GM12878 (cell line): ENCODE data around the gene FGF1. TPM values are rescaled to one million over a fixed set of nuclear protein-coding genes. Genes with fewer than 3 reads are reported as not detected.

Experiments used
- ATAC-seq: fragments of 200-7000 bp; cut with Tn5 transposase; 3 replicates; pipeline ENCODE4 v1.9.1; 2020; ENCODE audit warnings: mild to moderate bottlenecking, moderate library complexity
- BruUV-seq: library from RNA; stranded (reverse); fragments of 400-500 nt; replicated peaks from 2 replicates; lab custom pipeline; 2021; lab: Mats Ljungman, UMichigan
- CTCF ChIA-PET: fragments of 300-600 bp; sonication (Branson Sonifier 250); formaldehyde crosslinking; extraction: SDS; loops from one replicate; lab custom pipeline; 2021; ENCODE audit warnings: inconsistent platforms; lab: Yijun Ruan, JAX
- POLR2A ChIA-PET: fragments of 350-600 bp; formaldehyde crosslinking; extraction: SDS; loops from one replicate; lab custom pipeline; 2021; ENCODE audit warnings: inconsistent platforms; lab: Charles Lee
- RAD21 ChIA-PET: fragments of 300-600 bp; sonication (Branson Sonifier 250); formaldehyde crosslinking; loops from one replicate; lab custom pipeline; 2023; ENCODE audit warnings: antibody characterized with exemption; ENCODE audit not compliant: unreplicated experiment; lab: Charles Lee
- SMC1A ChIA-PET: fragments of 300-600 bp; sonication (Branson Sonifier 250); formaldehyde crosslinking; loops from one replicate; lab custom pipeline; 2023; ENCODE audit not compliant: unreplicated experiment, uncharacterized antibody; lab: Charles Lee
- DNase-seq: peaks from one replicate; pipeline ENCODE4 v3.0.0-alpha.2; 2011; ENCODE audit warnings: low read depth, low spot score
- FAIRE-seq: peaks from 3 replicates; lab custom pipeline; 2011; peaks lifted over from hg19 to GRCh38; lab: Jason Lieb, UNC
- H2AFZ ChIP-seq: 2 replicates; pipeline ENCODE4 v1.6.0; 2011; ENCODE audit warnings: low read depth, low read length, control low read depth; ENCODE audit not compliant: control insufficient read depth
- H3K27ac ChIP-seq: 2 replicates; pipeline ENCODE4 v1.5.1; 2011; ENCODE audit warnings: control low read depth; ENCODE audit not compliant: control insufficient read depth, insufficient read depth
- H3K27me3 ChIP-seq, 2 experiments: replicated peaks in 1 of 2; 2 replicates each; pipeline versions ENCODE4 v1.6.0 to v1.6.1; 2011; ENCODE audit warnings: low read length in 1 of 2; ENCODE audit not compliant: control insufficient read depth in 2 of 2, insufficient read depth in 2 of 2
- H3K36me3 ChIP-seq, 2 experiments: 2 replicates each; pipeline ENCODE4 v1.5.1; 2011; ENCODE audit warnings: low read length in 1 of 2; ENCODE audit not compliant: control insufficient read depth in 2 of 2, insufficient read depth in 2 of 2
- H3K4me1 ChIP-seq: 2 replicates; pipeline ENCODE4 v1.6.1; 2011; ENCODE audit warnings: mild to moderate bottlenecking, low read length, moderate library complexity, mixed read lengths; ENCODE audit not compliant: control insufficient read depth, insufficient read depth
- H3K4me2 ChIP-seq: 2 replicates; pipeline ENCODE4 v1.6.0; 2011; ENCODE audit warnings: control low read depth; ENCODE audit not compliant: control insufficient read depth, insufficient read depth
- H3K4me3 ChIP-seq: fragments of 200-600 bp; sonication (generic); 2 replicates; pipeline ENCODE4 v1.5.1; 2016
- H3K79me2 ChIP-seq: 2 replicates; pipeline ENCODE4 v1.6.0; 2011; ENCODE audit warnings: low read length; ENCODE audit not compliant: control insufficient read depth, insufficient read depth
- H3K9ac ChIP-seq: 2 replicates; pipeline ENCODE4 v1.8.0; 2011; ENCODE audit warnings: low read length, control low read depth, mixed read lengths; ENCODE audit not compliant: control insufficient read depth, insufficient read depth
- H3K9me3 ChIP-seq: replicated peaks from 3 replicates; pipeline ENCODE4 v1.5.1; 2011; ENCODE audit warnings: mild to moderate bottlenecking, low read length; ENCODE audit not compliant: control insufficient read depth, insufficient read depth
- H4K20me1 ChIP-seq: 2 replicates; pipeline ENCODE4 v1.6.0; 2011; ENCODE audit not compliant: control insufficient read depth, insufficient read depth
- ATF3 ChIP-seq: IDR thresholded peaks from 2 replicates; pipeline ENCODE4 v1.6.1; 2011; ENCODE audit warnings: low read depth, mild to moderate bottlenecking, low read length, moderate library complexity, borderline replicate concordance; ENCODE audit errors: extremely low read depth
- CHD2 ChIP-seq: IDR thresholded peaks from 2 replicates; pipeline ENCODE4 v1.6.1; 2011; ENCODE audit warnings: low read depth, low read length, improper control_type of control experiment, borderline replicate concordance
- HDGF ChIP-seq: fragments of 450-650 bp; IDR thresholded peaks from 2 replicates; pipeline ENCODE4 v1.6.1; 2016; ENCODE audit warnings: antibody characterized with exemption
- LARP7 ChIP-seq: fragments of 450-650 bp; IDR thresholded peaks from 2 replicates; pipeline ENCODE4 v1.6.1; 2017; ENCODE audit warnings: mild to moderate bottlenecking
- MTA2 ChIP-seq: fragments of 450-650 bp; IDR thresholded peaks from 2 replicates; pipeline ENCODE4 v1.6.1; 2016; ENCODE audit warnings: low read depth, mild to moderate bottlenecking, moderate library complexity
- POU2F2 ChIP-seq: IDR thresholded peaks from 3 replicates; pipeline ENCODE4 v1.6.1; 2011; ENCODE audit warnings: low read depth, mild to moderate bottlenecking, low read length, borderline replicate concordance
- USF2 ChIP-seq: IDR thresholded peaks from 2 replicates; pipeline ENCODE4 v1.6.1; 2011; ENCODE audit warnings: low read depth, low read length, improper control_type of control experiment, borderline replicate concordance
- ZBTB11 ChIP-seq: fragments of 450-650 bp; formaldehyde crosslinking; IDR thresholded peaks from 2 replicates; pipeline ENCODE4 v1.5.0; 2022; ENCODE audit warnings: mild to moderate bottlenecking, missing genetic modification characterization
- ZBTB4 ChIP-seq: fragments of 450-650 bp; formaldehyde crosslinking; IDR thresholded peaks from 2 replicates; pipeline ENCODE4 v1.4.0; 2022; ENCODE audit warnings: mild to moderate bottlenecking, moderate library complexity
- ZNF207 ChIP-seq: fragments of 450-650 bp; IDR thresholded peaks from 2 replicates; pipeline ENCODE4 v1.6.1; 2014; ENCODE audit warnings: antibody characterized with exemption, mild to moderate bottlenecking, borderline replicate concordance
- WGBS: methylation state at CpG from one replicate; pipeline ENCODE4 v1.1.6; 2016; ENCODE audit warnings: low lambda C conversion rate; ENCODE audit not compliant: insufficient replicate concordance, insufficient coverage; ENCODE audit errors: missing lambda C conversion rate; 5-methylcytosine and 5-hydroxymethylcytosine counted together
- in situ Hi-C: fragments of 300-500 bp; cut with MboI; formaldehyde crosslinking; loops from 9 replicates; pipeline ENCODE4 v1.14.3; 2018; ENCODE audit warnings: mixed read lengths
- intact Hi-C: fragments of 100-400 bp; cut with micrococcal nuclease; formaldehyde crosslinking; loops from one replicate; pipeline ENCODE4 v1.14.2; 2022; ENCODE audit not compliant: unreplicated experiment
- polyA plus RNA-seq, 11 experiments: library from polyadenylated mRNA; depleted of rRNA in 4 of 11; unstranded in 6 of 11; stranded (reverse) in 5 of 11; fragments of >200 nt; fragmentation: Nextera tagmentation in 4 of 11; fragmentation: Illumina TruSeq in 1 of 11; extraction: Ambion mirVana in 4 of 11; extraction: Trizol in 1 of 11; gene quantifications; 1 replicate in 1 of 11; 2 replicates in 10 of 11; pipeline versions ENCODE4 v1.2.1 to v1.2.3, GENCODE V29; 2011 to 2016; ENCODE audit warnings: inconsistent platforms in 2 of 11, missing spikeins in 2 of 11, low read depth in 1 of 11
- total RNA-seq, 4 experiments: library from RNA; depleted of rRNA in 3 of 4; stranded (reverse); fragments of >200 nt in 3 of 4; fragmentation: Illumina TruSeq in 1 of 4; extraction: Trizol in 1 of 4; gene quantifications; 2 replicates each; pipeline versions ENCODE4 v1.2.1 to v1.2.3, GENCODE V29; 2013 to 2021

Gene FGF1
- total and polyA plus RNA-seq, 10 of the 15 experiments (the other 5 are each of a cell fraction or from before 2014, with no cell fraction given): not detected

GRCh38 chr5:142551338-142552067 is 134.4 kb downstream of the FGF1 start:
- FAIRE-seq: no peak
- H3K27me3 ChIP-seq: peaks cover 0 to 6% of the 10 kb centered on the region in 2 experiments; a peak in 2 of 4 replicates
- WGBS: 18% methylated on average over 30 of the region's 31 CpGs
- ChIA-PET RAD21 (no interaction called here), POLR2A (no interaction called here)
- no peaks in the 10 kb centered on the region for H4K20me1 ChIP-seq
- no peak for ATAC-seq
- DNase-seq: no peak
- no peaks in the 10 kb centered on the region for H3K4me1 ChIP-seq
- in situ Hi-C loops: no loop called here
- no peaks in the 10 kb centered on the region for H3K9me3 ChIP-seq
- TF ChIP-seq USF2 (no peak), LARP7 (no peak), CHD2 (no peak), ZBTB4 (CRISPR knock-in tag) (no peak), ZBTB11 (CRISPR knock-in tag) (no peak), POU2F2 (no peak), ZNF207 (no peak), HDGF (no peak), ATF3 (no peak), MTA2 (no peak)
- TF ChIP-seq, all 136 proteins: peak for 0
- Histone ChIP-seq H3K9ac (no peak overlapping the region), H3K79me2 (no peaks in the 10 kb centered on the region), H3K4me3 (no peak overlapping the region), H2AFZ (no peak overlapping the region), H3K27ac (no peak overlapping the region), H3K36me3 (no peaks in the 10 kb centered on the region), H3K4me2 (no peak overlapping the region)
- intact Hi-C loops: no loop called here
- CTCF ChIA-PET: interaction anchor here (1.0 kb wide), 1 partner anchor 399 kb away, joined by 3 read pairs; no protein-coding TSS in a partner anchor
- no TSS peak for BruUV-seq
- SMC1A ChIA-PET: interaction anchor here (0.9 to 1.4 kb wide), 3 partner anchors 44 to 402 kb away, joined by 3 to 4 read pairs (median 4); no protein-coding TSS in a partner anchor
